ENCODE measurements around the gene TARS3.

- TF ChIP-seq PATZ1 (CRISPR knock-in tag; IDR thresholded peaks at IDR 0.05; ENCODE audit: borderline replicate concordance) (no peak), RARB (CRISPR knock-in tag; IDR thresholded peaks at IDR 0.05) (no peak)
- TF ChIP-seq, protein P1, sequence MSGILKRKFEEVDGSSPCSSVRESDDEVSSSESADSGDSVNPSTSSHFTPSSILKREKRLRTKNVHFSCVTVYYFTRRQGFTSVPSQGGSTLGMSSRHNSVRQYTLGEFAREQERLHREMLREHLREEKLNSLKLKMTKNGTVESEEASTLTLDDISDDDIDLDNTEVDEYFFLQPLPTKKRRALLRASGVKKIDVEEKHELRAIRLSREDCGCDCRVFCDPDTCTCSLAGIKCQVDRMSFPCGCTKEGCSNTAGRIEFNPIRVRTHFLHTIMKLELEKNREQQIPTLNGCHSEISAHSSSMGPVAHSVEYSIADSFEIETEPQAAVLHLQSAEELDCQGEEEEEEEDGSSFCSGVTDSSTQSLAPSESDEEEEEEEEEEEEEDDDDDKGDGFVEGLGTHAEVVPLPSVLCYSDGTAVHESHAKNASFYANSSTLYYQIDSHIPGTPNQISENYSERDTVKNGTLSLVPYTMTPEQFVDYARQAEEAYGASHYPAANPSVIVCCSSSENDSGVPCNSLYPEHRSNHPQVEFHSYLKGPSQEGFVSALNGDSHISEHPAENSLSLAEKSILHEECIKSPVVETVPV (CRISPR knock-in tag; IDR thresholded peaks at IDR 0.05): no peak
Observed at GRCh38 chr15:101618851-101619614, 105.2 kb downstream of the TARS3 start.
